Right ventricle myocardium superior (tissue), 1 donor: ENCODE data around the gene PDE3A. TPM values are rescaled to one million over a fixed set of nuclear protein-coding genes. Genes with fewer than 3 reads are reported as not detected.
A peak's percentile ranks its signal among the peaks of the same experiment; 100 is the strongest.

Experiments
- ATAC-seq: fragments of 200-7000 bp; cut with Tn5 transposase; one replicate; pipeline ENCODE4 v1.9.1; 2020; ENCODE audit warnings: mild to moderate bottlenecking; ENCODE audit not compliant: poor library complexity
- DNase-seq: peaks from one replicate; pipeline ENCODE4 v3.0.0-alpha.2; 2020
- intact Hi-C: fragments of 100-400 bp; cut with DNase I; formaldehyde crosslinking; loops from one replicate; pipeline ENCODE4 v1.11.2; 2022
- total RNA-seq: library from RNA; stranded (reverse); fragmentation: NEBNext Ultra II Directional; extraction: Animal tissue kit (Norgen Biotek cat#: 25700); gene quantifications from one replicate; pipeline ENCODE4 v1.2.1, GENCODE V29; 2021
- donor health status: DM: no; HTN: yes; CAD: no; lungs with severe emphysema.

PDE3A gene
- total RNA-seq, 1 donor from 2014 or later = 153 TPM

DNA sequence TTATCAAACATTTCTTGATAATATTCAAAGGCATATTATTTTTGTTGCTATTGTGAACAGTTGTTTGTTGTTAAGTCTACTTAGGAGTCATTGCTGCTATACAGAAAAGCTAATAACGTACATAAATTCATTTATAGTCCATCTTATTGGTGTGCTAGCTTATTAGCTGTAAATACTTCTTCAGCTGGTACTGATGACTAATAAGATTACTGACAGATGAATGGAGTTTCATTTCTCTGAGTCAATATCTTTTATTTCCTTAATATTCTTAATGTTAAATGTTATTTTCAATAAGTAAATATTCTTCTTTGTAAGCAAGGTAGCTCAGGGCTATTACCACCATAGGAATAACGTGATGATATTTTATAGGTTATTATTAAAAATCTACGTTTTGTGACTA lies 187.4 kb downstream of the PDE3A start:
- DNase-seq = no peak

GRCh38 chr12:20557096-20557495 lies 188.8 kb downstream of the PDE3A start:
- DNase-seq = no peak
- intact Hi-C loops = no loop called here
- ATAC-seq = no peak

More for the DNA sequence above, 187.4 kb downstream of the PDE3A start:
- intact Hi-C loops = no loop called here
- ATAC-seq = no peak

GRCh38 chr12:20560935-20561334 lies 192.6 kb downstream of the PDE3A start:
- ATAC-seq (peak; percentile 46), DNase-seq (no peak)
- intact Hi-C loops = no loop called here

- intact Hi-C loops = no loop called here
- no peak for ATAC-seq
Measured at GRCh38 chr12:20561871-20562270, 193.5 kb downstream of the PDE3A start.

GRCh38 chr12:20567413-20567812 lies 199.1 kb downstream of the PDE3A start:
- ATAC-seq (no peak), DNase-seq (no peak)
- intact Hi-C loops = no loop called here

More at GRCh38 chr12:20561871-20562270, 193.5 kb downstream of the PDE3A start:
- no peak for DNase-seq

- no peak for DNase-seq
- intact Hi-C loops = no loop called here
- ATAC-seq = no peak
Measured at GRCh38 chr12:20572451-20572850, 204.1 kb downstream of the PDE3A start.

DNA sequence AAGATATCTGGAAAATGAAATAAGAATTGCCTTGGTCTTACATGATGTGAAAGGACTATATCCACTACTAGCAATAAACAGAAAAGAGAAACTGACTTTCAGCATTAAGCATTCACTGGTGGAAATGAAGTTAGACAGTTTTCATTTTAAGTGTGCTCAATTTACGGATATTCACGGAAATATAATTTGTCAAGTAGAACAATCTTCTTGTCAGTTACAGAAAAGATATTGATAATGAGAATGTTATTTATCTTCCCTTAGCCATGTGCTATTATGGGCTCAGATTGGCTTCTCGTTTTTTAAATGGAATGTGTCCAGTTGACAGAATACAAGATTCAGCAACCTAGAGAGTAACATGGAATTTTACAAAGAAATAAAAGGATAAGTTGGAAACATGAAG lies 208.2 kb downstream of the PDE3A start:
- ATAC-seq = no peak
- no peak for DNase-seq
- intact Hi-C loops = no loop called here

- ATAC-seq = peak; percentile 28
- intact Hi-C loops = no loop called here
Measured at GRCh38 chr12:20577054-20577453, 208.7 kb downstream of the PDE3A start.

GRCh38 chr12:20578142-20578541 lies 209.8 kb downstream of the PDE3A start:
- ATAC-seq = peak; percentile 18
- intact Hi-C loops = no loop called here
- no peak for DNase-seq

More at GRCh38 chr12:20577054-20577453, 208.7 kb downstream of the PDE3A start:
- DNase-seq = no peak

DNA sequence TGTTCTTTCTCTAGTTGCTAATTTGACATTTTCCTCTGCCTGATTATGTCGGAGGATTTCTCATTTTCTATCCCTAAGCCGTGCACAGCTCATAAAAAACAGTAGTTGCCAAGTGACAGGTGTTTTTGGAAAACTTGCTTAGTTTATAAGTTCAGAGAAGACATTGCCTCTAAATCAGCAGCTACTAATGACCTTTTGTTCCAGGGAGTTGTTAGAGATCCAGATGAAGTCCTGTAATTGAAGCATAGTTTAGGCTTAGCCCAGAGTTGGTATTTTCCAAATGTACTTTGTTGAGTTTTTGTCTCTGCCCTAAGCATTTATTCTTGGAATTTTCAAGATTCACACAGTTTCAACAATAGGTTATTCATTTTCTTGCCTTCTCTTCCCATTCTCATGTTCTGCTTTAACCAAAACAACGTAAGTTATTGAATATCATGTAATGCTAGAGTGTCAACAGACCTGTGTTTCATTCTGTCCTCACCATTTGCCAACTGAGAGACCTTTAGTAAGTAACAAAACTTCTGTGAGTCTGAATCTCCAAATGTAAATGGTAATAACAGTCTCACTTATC lies 216.8 kb downstream of the PDE3A start:
- no peak for ATAC-seq
- DNase-seq = no peak
- intact Hi-C loops = no loop called here

- ATAC-seq = no peak
- no peak for DNase-seq
- intact Hi-C loops = no loop called here
Measured at GRCh38 chr12:20585913-20586312, 217.6 kb downstream of the PDE3A start.

DNA sequence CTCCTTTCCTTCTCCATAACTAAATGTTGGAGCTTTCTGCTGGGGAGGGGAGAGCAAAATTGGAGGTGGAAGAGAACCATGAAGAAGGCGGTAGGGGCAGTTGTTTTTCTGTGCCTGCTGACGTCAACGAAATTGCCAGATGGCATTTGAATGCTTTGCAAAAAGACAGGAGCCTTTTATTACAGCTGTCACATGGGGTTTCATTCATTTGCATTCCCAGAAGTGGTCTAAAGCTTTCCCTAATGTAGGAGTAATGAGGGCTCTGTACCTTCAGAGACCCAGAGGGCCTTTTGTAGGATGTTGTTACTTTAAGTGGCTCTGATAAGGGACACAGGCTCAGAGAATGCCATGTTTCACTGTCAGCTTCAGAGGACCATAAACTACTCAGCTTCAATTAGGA lies 219.7 kb downstream of the PDE3A start:
- intact Hi-C loops = no loop called here
- DNase-seq (no peak), ATAC-seq (peak; percentile 61)

GRCh38 chr12:20590570-20590969 lies 222.2 kb downstream of the PDE3A start:
- DNase-seq (no peak), ATAC-seq (no peak)
- intact Hi-C loops = no loop called here

DNA sequence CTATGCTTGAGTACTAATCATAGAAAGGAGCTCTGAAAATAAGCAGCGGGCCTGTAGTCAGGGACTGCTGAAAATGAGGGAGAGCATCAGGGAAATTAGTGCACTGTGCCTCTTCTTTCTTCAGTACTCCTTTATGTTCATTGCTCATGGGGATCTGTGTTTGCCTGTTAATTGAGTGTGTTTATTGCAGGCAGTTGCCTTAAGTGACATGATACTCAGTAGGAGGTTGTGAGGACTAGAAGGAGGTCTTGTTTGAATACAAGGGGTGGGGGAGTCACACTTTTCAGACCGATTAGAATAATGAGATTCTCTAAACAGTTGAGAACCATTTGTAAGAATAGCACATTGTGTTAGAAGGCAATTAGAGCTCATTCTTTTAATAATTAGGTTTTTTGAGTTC lies 224.2 kb downstream of the PDE3A start:
- ATAC-seq (no peak), DNase-seq (no peak)
- intact Hi-C loops = no loop called here

GRCh38 chr12:20593611-20594010 lies 225.3 kb downstream of the PDE3A start:
- intact Hi-C loops = no loop called here
- DNase-seq (no peak), ATAC-seq (no peak)

DNA sequence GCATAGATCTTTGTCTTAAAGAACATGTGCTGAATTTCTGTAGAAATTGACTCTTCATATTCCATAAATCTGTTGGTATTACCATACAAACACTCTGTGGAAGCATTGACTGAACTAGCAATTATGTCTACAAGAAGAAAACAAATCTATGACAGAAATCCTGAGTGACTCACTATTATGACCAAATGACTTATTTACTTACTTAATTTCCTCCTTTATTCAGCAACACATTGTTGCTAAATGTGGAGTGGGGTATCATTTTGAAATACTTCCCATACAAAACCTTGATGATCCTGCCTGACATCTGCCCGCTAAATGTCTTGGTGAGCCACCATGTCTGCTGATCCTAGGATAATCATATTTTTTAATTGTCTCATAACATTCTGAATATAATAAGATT lies 227.7 kb downstream of the PDE3A start:
- no peak for DNase-seq
- intact Hi-C loops = no loop called here
- ATAC-seq = no peak

GRCh38 chr12:20599757-20600156 lies 231.4 kb downstream of the PDE3A start:
- DNase-seq = no peak
- ATAC-seq = no peak
- intact Hi-C loops = no loop called here

DNA sequence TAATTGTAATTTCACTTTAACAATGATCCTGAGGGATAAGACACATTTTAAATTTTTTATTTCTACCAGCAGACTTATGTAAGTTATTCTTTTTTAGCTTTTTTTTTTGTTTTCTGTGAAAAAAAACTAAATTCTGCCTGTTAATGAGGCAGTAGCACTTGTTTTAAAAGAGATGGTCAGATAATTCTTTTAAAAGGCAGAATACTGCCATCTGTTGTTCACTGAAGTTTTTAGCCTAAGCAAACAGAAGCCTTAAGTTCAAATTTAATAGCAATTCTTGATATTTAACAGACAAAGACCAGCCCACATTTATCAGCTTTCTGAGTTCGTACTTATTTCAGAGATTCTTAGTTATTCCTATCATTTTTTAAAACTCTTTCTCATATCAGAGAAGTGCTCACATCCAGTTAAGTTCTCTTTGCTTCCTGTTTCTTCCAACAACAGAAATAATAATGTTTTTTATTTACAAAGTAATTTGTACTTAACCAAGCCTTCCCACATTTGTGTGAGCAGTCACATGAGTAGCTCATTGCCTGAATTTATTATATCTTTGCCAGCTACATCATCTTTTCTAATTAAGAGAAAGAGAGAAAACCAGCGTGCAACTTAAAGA lies 233.4 kb downstream of the PDE3A start:
- ATAC-seq = peak; percentile 43
- intact Hi-C loops = no loop called here
- DNase-seq = no peak

GRCh38 chr12:20602641-20603391 lies 234.5 kb downstream of the PDE3A start:
- intact Hi-C loops = no loop called here

GRCh38 chr12:20604408-20605067 lies 236.2 kb downstream of the PDE3A start:
- no peak for ATAC-seq
- intact Hi-C loops = no loop called here
- no peak for DNase-seq

More at GRCh38 chr12:20602641-20603391, 234.5 kb downstream of the PDE3A start:
- no peak for DNase-seq
- peak; percentile 40 for ATAC-seq
